Measurements from ENCODE around the gene TBX4. TPM values are rescaled to one million over a fixed set of nuclear protein-coding genes. Genes with fewer than 3 reads are reported as not detected.

The TBX4 gene
- polyA plus RNA-seq, 3 donors, result not detected

DNA sequence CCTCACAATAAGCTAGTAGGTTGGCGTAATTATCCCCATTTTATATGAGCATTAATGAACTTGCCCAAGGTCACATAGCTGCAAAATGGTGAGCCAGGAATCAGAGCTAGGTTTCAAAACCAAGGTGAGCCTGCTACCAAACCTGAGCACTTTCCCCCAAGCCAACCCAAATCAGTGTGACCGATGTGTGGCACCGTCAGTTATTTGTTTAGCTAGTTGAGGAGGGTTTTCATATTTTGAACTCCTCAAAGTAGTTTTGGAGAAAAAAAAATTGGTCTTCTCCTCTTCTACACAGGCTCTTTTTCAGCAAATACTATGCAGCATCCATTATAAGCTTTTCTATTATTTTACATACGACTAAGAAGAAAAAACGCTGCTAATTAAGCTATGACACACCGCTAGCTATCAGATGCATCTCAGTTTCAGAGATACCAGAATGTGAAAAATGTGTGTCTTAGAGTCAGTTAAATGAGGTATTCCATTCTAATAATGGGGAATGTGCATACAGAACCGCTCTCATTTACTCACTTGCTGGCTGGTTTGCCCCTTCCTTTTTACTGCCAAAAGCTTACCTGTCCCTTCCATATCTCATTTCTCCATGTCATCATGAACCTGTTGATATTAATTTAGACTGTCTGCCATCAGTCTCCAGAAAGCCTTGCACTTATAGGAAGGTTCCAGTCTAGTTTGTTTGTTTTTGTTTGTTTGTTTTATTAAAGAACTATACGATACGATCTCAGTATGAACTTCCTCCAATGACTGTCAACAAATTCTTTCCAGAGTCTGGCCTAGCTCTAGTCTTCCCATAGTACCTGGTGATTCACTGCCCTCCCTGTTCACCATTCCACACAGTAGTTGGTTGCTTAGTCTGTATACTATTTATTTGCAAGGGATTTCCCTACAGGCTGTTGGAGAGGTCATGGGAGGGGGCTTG, 2.2 kb upstream of the TBX4 start:
- Histone ChIP-seq H3K4me1 (ENCODE audit: control insufficient read depth in 1 of 2, insufficient read depth in 2 of 2, low read length in 2 of 2) (peaks cover 3 to 14% of the 10 kb centered on the region in 2 donors), H3K9ac (ENCODE audit: insufficient read depth, low read length, poor library complexity, severe bottlenecking) (no peak overlapping the region), H3K27ac (ENCODE audit: low read depth in 1 of 2, low read length in 2 of 2) (no peak overlapping the region), H2AFZ (ENCODE audit: insufficient read depth, low read depth, low read length, poor library complexity, severe bottlenecking) (no peak overlapping the region), H3K27me3 (ENCODE audit: control insufficient read depth in 2 of 2, insufficient read depth in 2 of 2, low read length in 2 of 2) (peaks cover 76 to 90% of the 10 kb centered on the region in 2 donors), H3K4me3 (replicated peaks in 1 of 3; ENCODE audit: low read depth in 2 of 3, low read length in 3 of 3) (no peak overlapping the region), H3K9me3 (replicated peaks in 1 of 2; ENCODE audit: control insufficient read depth in 1 of 2, insufficient read depth in 1 of 2, low read length in 2 of 2) (peaks cover 4 to 26% of the 10 kb centered on the region in 2 donors), H3K4me2 (replicated peaks; ENCODE audit: extremely low read depth, low read length, poor library complexity, severe bottlenecking) (no peak overlapping the region), H4K20me1 (ENCODE audit: insufficient read depth, low read length) (no peaks in the 10 kb centered on the region), H3K79me2 (ENCODE audit: insufficient read depth, low read length) (no peaks in the 10 kb centered on the region), H3K36me3 (replicated peaks in 1 of 2; ENCODE audit: control insufficient read depth in 1 of 2, insufficient read depth in 2 of 2, low read length in 2 of 2) (no peaks in the 10 kb centered on the region)
- WGBS (ENCODE audit: insufficient coverage), result no CpG with 5 or more reads among the region's 9 CpGs
- intact Hi-C loops (cut with micrococcal nuclease), result no loop called here
- Mint-ChIP-seq H3K4me1 (peaks cover 14% of the 10 kb centered on the region), H3K9me3 (peaks cover 0 to 20% (median 7%) of the 10 kb centered on the region in 7 donors), H3K36me3 (peaks cover 4 to 5% of the 10 kb centered on the region in 2 donors), H3K27me3 (ENCODE audit: low read depth in 3 of 3) (peaks cover 72 to 95% (median 77%) of the 10 kb centered on the region in 3 donors), H3K27ac (no peak overlapping the region), H3K4me3 (peak overlapping the region in 1 of 2 donors; percentile 75)
- DNase-seq, result no peak
- TF ChIP-seq, protein P1, sequence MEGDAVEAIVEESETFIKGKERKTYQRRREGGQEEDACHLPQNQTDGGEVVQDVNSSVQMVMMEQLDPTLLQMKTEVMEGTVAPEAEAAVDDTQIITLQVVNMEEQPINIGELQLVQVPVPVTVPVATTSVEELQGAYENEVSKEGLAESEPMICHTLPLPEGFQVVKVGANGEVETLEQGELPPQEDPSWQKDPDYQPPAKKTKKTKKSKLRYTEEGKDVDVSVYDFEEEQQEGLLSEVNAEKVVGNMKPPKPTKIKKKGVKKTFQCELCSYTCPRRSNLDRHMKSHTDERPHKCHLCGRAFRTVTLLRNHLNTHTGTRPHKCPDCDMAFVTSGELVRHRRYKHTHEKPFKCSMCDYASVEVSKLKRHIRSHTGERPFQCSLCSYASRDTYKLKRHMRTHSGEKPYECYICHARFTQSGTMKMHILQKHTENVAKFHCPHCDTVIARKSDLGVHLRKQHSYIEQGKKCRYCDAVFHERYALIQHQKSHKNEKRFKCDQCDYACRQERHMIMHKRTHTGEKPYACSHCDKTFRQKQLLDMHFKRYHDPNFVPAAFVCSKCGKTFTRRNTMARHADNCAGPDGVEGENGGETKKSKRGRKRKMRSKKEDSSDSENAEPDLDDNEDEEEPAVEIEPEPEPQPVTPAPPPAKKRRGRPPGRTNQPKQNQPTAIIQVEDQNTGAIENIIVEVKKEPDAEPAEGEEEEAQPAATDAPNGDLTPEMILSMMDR (IDR thresholded peaks at IDR 0.05), result no peak

GRCh38 chr17:61450641-61451537, 1.3 kb upstream of the TBX4 start:
- H3K4me1 ChIP-seq (ENCODE audit: control insufficient read depth in 1 of 2, insufficient read depth in 2 of 2, low read length in 2 of 2), result peaks cover 3 to 14% of the 10 kb centered on the region in 2 donors
- H3K79me2 ChIP-seq (ENCODE audit: insufficient read depth, low read length), result no peaks in the 10 kb centered on the region
- 23% methylated on average over 13 of the region's 19 CpGs for WGBS (ENCODE audit: insufficient coverage)
- H3K9me3 ChIP-seq (replicated peaks in 1 of 2; ENCODE audit: control insufficient read depth in 1 of 2, insufficient read depth in 1 of 2, low read length in 2 of 2), result peaks cover 8 to 33% of the 10 kb centered on the region in 2 donors
- no peak overlapping the region for H3K4me3 ChIP-seq (replicated peaks in 1 of 3; ENCODE audit: low read depth in 2 of 3, low read length in 3 of 3)
- Mint-ChIP-seq H3K4me3 (peak overlapping the region in 1 of 2 donors; percentile 81), H3K36me3 (peaks cover 4 to 5% of the 10 kb centered on the region in 2 donors), H3K4me1 (peaks cover 19% of the 10 kb centered on the region), H3K27me3 (ENCODE audit: low read depth in 3 of 3) (peaks cover 73 to 95% (median 83%) of the 10 kb centered on the region in 3 donors), H3K27ac (peak overlapping the region in 1 of 7 donors; percentile 50), H3K9me3 (peaks cover 0 to 27% (median 7%) of the 10 kb centered on the region in 7 donors)
- no peaks in the 10 kb centered on the region for H3K36me3 ChIP-seq (replicated peaks in 1 of 2; ENCODE audit: control insufficient read depth in 1 of 2, insufficient read depth in 2 of 2, low read length in 2 of 2)
- H3K9ac ChIP-seq (ENCODE audit: insufficient read depth, low read length, poor library complexity, severe bottlenecking), result no peak overlapping the region
- no peaks in the 10 kb centered on the region for H4K20me1 ChIP-seq (ENCODE audit: insufficient read depth, low read length)
- no peak overlapping the region for H2AFZ ChIP-seq (ENCODE audit: insufficient read depth, low read depth, low read length, poor library complexity, severe bottlenecking)
- H3K4me2 ChIP-seq (replicated peaks; ENCODE audit: extremely low read depth, low read length, poor library complexity, severe bottlenecking), result no peak overlapping the region
- no peak for DNase-seq
- TF ChIP-seq, protein P1 (IDR thresholded peaks at IDR 0.05), result no peak
- intact Hi-C loops (cut with micrococcal nuclease), result no loop called here
- no peak overlapping the region for H3K27ac ChIP-seq (ENCODE audit: low read depth in 1 of 2, low read length in 2 of 2)
- peaks cover 81 to 98% of the 10 kb centered on the region in 2 donors for H3K27me3 ChIP-seq (ENCODE audit: control insufficient read depth in 2 of 2, insufficient read depth in 2 of 2, low read length in 2 of 2)
